Pancreas (tissue), 10 donors: ENCODE results near the gene DSCAM. TPM values are rescaled to one million over a fixed set of nuclear protein-coding genes. Genes with fewer than 3 reads are reported as not detected.

Experiments used
- ATAC-seq, 4 donors: fragments of 200-7000 bp; cut with Tn5 transposase; one replicate each; pipeline versions ENCODE4 v1.8.0 to v1.9.1; 2020; ENCODE audit warnings: mild to moderate bottlenecking in 4 of 4, moderate library complexity in 4 of 4
- DNase-seq, 6 donors: peaks; one replicate each; pipeline ENCODE4 v3.0.0-alpha.2; 2020
- FAIRE-seq: peaks from 2 replicates; lab custom pipeline; 2012; peaks lifted over from hg19 to GRCh38; lab: Jason Lieb, UNC
- H3K27ac ChIP-seq, 4 donors: fragments of 200-600 bp; sonication (generic); 1 replicate in 3 of 4; 2 replicates in 1 of 4; pipeline versions ENCODE4 v1.5.0 to v1.8.0; 2020
- H3K27me3 ChIP-seq, 4 donors: fragments of 200-600 bp; one replicate each; pipeline ENCODE4 v1.8.0; 2021
- H3K36me3 ChIP-seq, 3 donors: fragments of 200-600 bp; sonication (generic) in 1 of 3; one replicate each; pipeline versions ENCODE4 v1.5.0 to v1.8.0; 2020 to 2021
- H3K4me1 ChIP-seq, 3 donors: fragments of 200-600 bp; one replicate each; pipeline ENCODE4 v1.8.0; 2021
- H3K4me3 ChIP-seq, 4 donors: fragments of 200-600 bp; sonication (generic) in 2 of 4; one replicate each; pipeline versions ENCODE4 v1.5.0 to v1.8.0; 2020 to 2021
- H3K9me3 ChIP-seq, 4 donors: fragments of 200-600 bp; one replicate each; pipeline ENCODE4 v1.8.0; 2021
- WGBS, 2 donors: extraction: QIAGEN DNeasy Blood & Tissue Kit; methylation state at CpG; one replicate each; pipeline ENCODE4 v1.1.7; 2013; 5-methylcytosine and 5-hydroxymethylcytosine counted together
- intact Hi-C, 3 donors: fragments of 100-400 bp; cut with DNase I; formaldehyde crosslinking; loops; one replicate each; pipeline versions ENCODE4 v1.11.1 to v1.14.2; 2022
- polyA plus RNA-seq, 2 donors: library from polyadenylated mRNA; stranded (reverse); fragments of 200-250 nt; gene quantifications; one replicate each; pipeline ENCODE4 v1.2.3, GENCODE V29; 2013
- total RNA-seq, 6 donors: library from RNA; stranded (reverse); fragmentation: NEBNext Ultra II Directional in 4 of 6; extraction: Animal tissue kit (Norgen Biotek cat#: 25700) in 4 of 6; gene quantifications; one replicate each; pipeline versions ENCODE4 v1.2.1 to v1.2.4, GENCODE V29; 2021 to 2023
- TF ChIP-seq, protein P1 (sequence below), 4 donors: fragments of 200-600 bp; sonication (generic) in 3 of 4; IDR thresholded peaks; one replicate each; pipeline versions ENCODE4 v1.5.0 to v1.8.0; 2021; ENCODE audit warnings: antibody characterized with exemption in 4 of 4
- donor health status: healthy with polysubstance abuse.
- donor health status: DM: no; HTN: no; CAD: no; lungs with moderate emphysema.
- donor health status: DM: no; HTN: no; CAD: no.
- donor health status: control.
- donor health status: control.
- donor health status: Bipolar disorder and iron deficiency.
- donor health status: DM: yes; HTN: yes; CAD: no.
- donor health status: DM: no; HTN: no; CAD: no.
- donor health status: DM: no; HTN: no; CAD: no.
- donor health status: DM: yes; HTN: yes; CAD: no.

DSCAM gene
- total and polyA plus RNA-seq, 8 donors: 0.05 to 0.77 (median 0.14) TPM

DNA sequence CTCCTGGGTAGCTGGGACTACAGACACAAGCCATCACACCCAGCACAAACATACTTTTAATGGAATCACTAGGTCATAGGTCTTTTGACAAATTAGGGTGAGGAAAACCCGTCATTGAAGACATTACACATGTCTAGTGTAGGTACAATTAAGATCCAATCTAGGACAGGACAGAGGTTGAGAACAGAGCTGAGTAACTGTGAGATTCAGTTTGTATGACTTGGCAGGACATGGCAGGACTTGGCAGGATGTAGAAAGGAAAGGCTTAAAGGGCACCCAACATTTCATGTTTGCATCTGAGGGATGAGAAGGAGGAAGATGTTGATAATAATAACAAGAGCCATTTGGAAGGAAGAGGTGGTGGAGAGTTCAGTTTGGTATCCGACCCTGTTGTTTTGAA is 496.0 kb downstream of the DSCAM start:
- no peak for DNase-seq
- Histone ChIP-seq H3K36me3 (no peaks in the 10 kb centered on the region), H3K27ac (no peak overlapping the region), H3K9me3 (no peaks in the 10 kb centered on the region), H3K4me1 (no peaks in the 10 kb centered on the region), H3K4me3 (no peak overlapping the region), H3K27me3 (peaks cover 0 to 4% (median 0%) of the 10 kb centered on the region in 4 donors)
- TF ChIP-seq, protein P1, sequence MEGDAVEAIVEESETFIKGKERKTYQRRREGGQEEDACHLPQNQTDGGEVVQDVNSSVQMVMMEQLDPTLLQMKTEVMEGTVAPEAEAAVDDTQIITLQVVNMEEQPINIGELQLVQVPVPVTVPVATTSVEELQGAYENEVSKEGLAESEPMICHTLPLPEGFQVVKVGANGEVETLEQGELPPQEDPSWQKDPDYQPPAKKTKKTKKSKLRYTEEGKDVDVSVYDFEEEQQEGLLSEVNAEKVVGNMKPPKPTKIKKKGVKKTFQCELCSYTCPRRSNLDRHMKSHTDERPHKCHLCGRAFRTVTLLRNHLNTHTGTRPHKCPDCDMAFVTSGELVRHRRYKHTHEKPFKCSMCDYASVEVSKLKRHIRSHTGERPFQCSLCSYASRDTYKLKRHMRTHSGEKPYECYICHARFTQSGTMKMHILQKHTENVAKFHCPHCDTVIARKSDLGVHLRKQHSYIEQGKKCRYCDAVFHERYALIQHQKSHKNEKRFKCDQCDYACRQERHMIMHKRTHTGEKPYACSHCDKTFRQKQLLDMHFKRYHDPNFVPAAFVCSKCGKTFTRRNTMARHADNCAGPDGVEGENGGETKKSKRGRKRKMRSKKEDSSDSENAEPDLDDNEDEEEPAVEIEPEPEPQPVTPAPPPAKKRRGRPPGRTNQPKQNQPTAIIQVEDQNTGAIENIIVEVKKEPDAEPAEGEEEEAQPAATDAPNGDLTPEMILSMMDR (IDR thresholded peaks at IDR 0.05): no peak
- FAIRE-seq: no peak
- intact Hi-C loops: no loop called here
- WGBS, 2 donors: 28 to 40% methylated on average over 2 of the region's 2 CpGs
- ATAC-seq: no peak

DNA sequence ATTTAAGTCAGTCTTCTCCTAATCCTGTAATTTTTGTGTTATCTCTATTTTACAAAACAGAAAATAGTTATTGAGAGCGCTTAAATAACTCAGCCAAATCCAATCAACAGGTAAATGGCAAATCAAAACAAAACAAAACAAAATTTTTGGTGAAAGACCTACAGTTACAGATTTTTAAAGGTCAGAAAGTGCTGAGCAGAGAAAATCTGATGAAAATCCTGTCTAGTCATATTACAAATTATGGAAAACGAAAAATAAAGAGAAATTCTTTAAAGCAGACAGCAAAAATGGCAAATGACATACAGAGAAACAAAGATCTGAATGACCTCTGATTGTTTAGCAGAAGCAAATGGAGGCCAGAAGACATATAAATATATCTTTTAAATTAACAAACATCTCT is 497.4 kb downstream of the DSCAM start:
- H3K9me3 ChIP-seq: no peaks in the 10 kb centered on the region
- peaks cover 0 to 4% (median 0%) of the 10 kb centered on the region in 4 donors for H3K27me3 ChIP-seq
- TF ChIP-seq, protein P1 (IDR thresholded peaks at IDR 0.05): no peak
- ATAC-seq (no peak), DNase-seq (no peak), FAIRE-seq (no peak)
- H3K4me1 ChIP-seq: no peaks in the 10 kb centered on the region
- intact Hi-C loops: no loop called here
- 60 to 67% methylated on average over 2 of the region's 2 CpGs for WGBS, 2 donors
- H3K36me3 ChIP-seq: no peaks in the 10 kb centered on the region
- no peak overlapping the region for H3K4me3 ChIP-seq
- H3K27ac ChIP-seq: no peak overlapping the region

DNA sequence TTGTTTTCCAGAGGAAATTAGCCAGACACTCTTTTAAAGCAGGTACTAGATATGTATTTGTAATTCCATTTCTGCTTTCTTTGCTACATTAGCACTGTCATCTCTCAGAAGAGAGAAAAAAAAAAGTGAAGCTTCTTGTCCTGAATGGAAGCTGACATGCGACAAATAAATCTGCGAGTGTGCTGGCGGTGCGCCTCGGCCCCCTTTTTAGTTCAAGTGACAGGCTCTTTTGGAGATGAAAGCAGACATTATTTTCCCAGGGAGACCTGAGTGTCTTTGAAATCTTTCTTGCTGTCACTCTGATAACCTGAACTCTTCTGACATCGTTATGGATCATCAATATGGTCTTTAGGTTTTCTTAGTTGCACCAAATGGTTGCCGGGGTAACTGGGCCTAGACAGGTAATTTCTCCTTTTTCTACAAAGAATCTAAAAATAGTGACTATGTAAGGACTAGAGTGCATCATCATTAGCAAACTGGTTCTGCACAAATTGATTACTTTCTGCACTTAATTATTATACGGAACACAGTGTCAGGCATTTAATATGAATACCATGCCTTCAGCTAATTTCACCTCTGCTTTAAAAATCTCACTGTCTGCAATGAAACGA is 501.1 kb downstream of the DSCAM start:
- H3K4me3 ChIP-seq: no peak overlapping the region
- ATAC-seq (no peak), FAIRE-seq (no peak), DNase-seq (no peak)
- intact Hi-C loops: no loop called here
- H3K9me3 ChIP-seq: no peaks in the 10 kb centered on the region
- peaks cover 0 to 12% (median 0%) of the 10 kb centered on the region in 4 donors for H3K27me3 ChIP-seq
- no peaks in the 10 kb centered on the region for H3K4me1 ChIP-seq
- no peak overlapping the region for H3K27ac ChIP-seq
- 58 to 61% methylated on average over 9 of the region's 9 CpGs for WGBS, 2 donors
- TF ChIP-seq, protein P1 (IDR thresholded peaks at IDR 0.05): no peak
- H3K36me3 ChIP-seq: no peaks in the 10 kb centered on the region

GRCh38 chr21:40340357-40340756 is 506.6 kb downstream of the DSCAM start:
- ATAC-seq (no peak), FAIRE-seq (no peak), DNase-seq (no peak)
- TF ChIP-seq, protein P1 (IDR thresholded peaks at IDR 0.05): no peak
- H3K27ac ChIP-seq: no peak overlapping the region
- H3K27me3 ChIP-seq: peaks cover 0 to 8% (median 1%) of the 10 kb centered on the region in 4 donors
- H3K4me3 ChIP-seq: no peak overlapping the region
- H3K36me3 ChIP-seq: no peaks in the 10 kb centered on the region
- intact Hi-C loops: no loop called here
- no peaks in the 10 kb centered on the region for H3K9me3 ChIP-seq
- no peaks in the 10 kb centered on the region for H3K4me1 ChIP-seq

GRCh38 chr21:40339050-40339449 is 507.9 kb downstream of the DSCAM start:
- Histone ChIP-seq H3K36me3 (no peaks in the 10 kb centered on the region), H3K4me3 (no peak overlapping the region), H3K27me3 (peaks cover 0 to 5% (median 1%) of the 10 kb centered on the region in 4 donors), H3K27ac (peak overlapping the region in 1 of 4 donors; percentile 21), H3K9me3 (no peaks in the 10 kb centered on the region), H3K4me1 (no peaks in the 10 kb centered on the region)
- peak in 2 of 4 donors; percentile 22 to 50 for ATAC-seq
- WGBS, 2 donors: 29 to 39% methylated on average over 18 of the region's 18 CpGs
- peak in 2 of 6 donors; percentile 11 to 33 for DNase-seq
- intact Hi-C loops: no loop called here
- TF ChIP-seq, protein P1 (IDR thresholded peaks at IDR 0.05): no peak
- FAIRE-seq: no peak
